ENCODE results near the gene ENOX1. TPM values are rescaled to one million over a fixed set of nuclear protein-coding genes. Genes with fewer than 3 reads are reported as not detected.

Gene ENOX1
- total RNA-seq, 1 experiment from 2014 or later: 0.26 TPM

DNA sequence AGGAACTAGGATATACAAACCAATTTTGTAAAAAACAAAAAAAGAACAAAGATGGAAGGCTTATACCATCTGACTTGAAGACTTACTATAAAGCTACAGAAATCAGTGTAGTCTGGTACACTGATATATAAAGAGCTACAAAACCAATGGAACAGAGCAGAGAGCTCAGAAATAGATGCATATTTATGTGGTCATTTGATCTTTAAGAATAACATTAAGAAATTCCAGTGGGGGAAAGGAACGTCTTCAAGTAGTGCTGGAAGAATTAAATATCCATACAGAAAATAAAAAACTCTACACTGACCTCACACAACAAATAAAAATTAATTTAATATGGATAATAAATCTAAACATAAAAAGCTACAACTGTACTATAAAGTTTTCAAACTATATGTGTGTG is 317.0 kb downstream of the ENOX1 start:
- Mint-ChIP-seq H3K36me3 (no peaks in the 10 kb centered on the region), H3K27ac (no peak overlapping the region), H3K4me3 (no peak overlapping the region), H3K27me3 (ENCODE audit: low read depth) (no peaks in the 10 kb centered on the region), H3K4me1 (0 out of 2 replicates have a peak, but pooled peaks cover 1% of the 10 kb centered on the region), H3K9me3 (no peaks in the 10 kb centered on the region)
- POLR2A ChIA-PET: no interaction called here
- CTCF ChIA-PET: no interaction called here
- no peak for ATAC-seq
- no peak for TF ChIP-seq FOXK1 (CRISPR knock-in tag; IDR thresholded peaks at IDR 0.05)
- no peak for TF ChIP-seq ZNF317 (CRISPR knock-in tag; IDR thresholded peaks at IDR 0.05; ENCODE audit: borderline replicate concordance, low read depth)
- TF ChIP-seq CREB1 (CRISPR knock-in tag; IDR thresholded peaks at IDR 0.05): no peak
- no peak for DNase-seq (ENCODE audit: low spot score)

DNA sequence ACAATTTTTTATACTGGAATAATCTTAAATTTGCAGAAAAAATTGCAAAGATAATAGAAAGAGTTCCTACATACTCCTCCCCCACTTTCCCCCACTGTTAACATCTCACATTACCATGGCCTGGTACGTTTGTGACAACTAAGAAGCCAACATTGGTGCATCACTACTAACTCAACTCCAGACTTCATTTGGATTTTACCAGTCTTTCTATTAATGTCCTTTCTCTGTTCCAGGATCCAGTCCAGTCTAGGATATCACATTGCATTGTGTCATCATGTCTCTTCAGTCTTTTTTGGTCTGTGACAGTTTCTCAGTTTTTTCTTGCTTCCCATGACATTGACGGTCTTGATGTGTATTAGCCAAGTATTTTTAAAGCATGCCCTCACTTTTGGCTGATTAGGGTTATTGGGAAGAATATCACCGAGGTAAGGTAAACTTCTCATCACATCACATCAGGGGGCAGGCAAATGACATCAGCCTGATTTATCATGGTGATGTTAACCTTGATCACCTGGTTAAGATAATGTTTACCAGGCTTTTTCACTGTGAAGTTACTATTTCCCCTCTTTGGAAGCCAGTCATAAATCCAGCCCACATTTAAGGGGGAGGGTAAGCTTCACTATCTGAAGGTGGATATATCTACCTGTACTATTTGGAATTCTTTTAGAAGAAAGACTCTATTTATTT is 322.1 kb downstream of the ENOX1 start:
- TF ChIP-seq ZNF232 (CRISPR knock-in tag; IDR thresholded peaks at IDR 0.05) (no peak), NFE2L1 (CRISPR knock-in tag; IDR thresholded peaks at IDR 0.05) (no peak), ZNF423 (CRISPR knock-in tag; IDR thresholded peaks at IDR 0.05) (no peak), ELF4 (CRISPR knock-in tag; IDR thresholded peaks at IDR 0.05; ENCODE audit: low read depth) (no peak)
- TF ChIP-seq, protein P1, sequence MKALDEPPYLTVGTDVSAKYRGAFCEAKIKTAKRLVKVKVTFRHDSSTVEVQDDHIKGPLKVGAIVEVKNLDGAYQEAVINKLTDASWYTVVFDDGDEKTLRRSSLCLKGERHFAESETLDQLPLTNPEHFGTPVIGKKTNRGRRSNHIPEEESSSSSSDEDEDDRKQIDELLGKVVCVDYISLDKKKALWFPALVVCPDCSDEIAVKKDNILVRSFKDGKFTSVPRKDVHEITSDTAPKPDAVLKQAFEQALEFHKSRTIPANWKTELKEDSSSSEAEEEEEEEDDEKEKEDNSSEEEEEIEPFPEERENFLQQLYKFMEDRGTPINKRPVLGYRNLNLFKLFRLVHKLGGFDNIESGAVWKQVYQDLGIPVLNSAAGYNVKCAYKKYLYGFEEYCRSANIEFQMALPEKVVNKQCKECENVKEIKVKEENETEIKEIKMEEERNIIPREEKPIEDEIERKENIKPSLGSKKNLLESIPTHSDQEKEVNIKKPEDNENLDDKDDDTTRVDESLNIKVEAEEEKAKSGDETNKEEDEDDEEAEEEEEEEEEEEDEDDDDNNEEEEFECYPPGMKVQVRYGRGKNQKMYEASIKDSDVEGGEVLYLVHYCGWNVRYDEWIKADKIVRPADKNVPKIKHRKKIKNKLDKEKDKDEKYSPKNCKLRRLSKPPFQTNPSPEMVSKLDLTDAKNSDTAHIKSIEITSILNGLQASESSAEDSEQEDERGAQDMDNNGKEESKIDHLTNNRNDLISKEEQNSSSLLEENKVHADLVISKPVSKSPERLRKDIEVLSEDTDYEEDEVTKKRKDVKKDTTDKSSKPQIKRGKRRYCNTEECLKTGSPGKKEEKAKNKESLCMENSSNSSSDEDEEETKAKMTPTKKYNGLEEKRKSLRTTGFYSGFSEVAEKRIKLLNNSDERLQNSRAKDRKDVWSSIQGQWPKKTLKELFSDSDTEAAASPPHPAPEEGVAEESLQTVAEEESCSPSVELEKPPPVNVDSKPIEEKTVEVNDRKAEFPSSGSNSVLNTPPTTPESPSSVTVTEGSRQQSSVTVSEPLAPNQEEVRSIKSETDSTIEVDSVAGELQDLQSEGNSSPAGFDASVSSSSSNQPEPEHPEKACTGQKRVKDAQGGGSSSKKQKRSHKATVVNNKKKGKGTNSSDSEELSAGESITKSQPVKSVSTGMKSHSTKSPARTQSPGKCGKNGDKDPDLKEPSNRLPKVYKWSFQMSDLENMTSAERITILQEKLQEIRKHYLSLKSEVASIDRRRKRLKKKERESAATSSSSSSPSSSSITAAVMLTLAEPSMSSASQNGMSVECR (CRISPR knock-in tag; IDR thresholded peaks at IDR 0.05; ENCODE audit: borderline replicate concordance): no peak
- H3K36me3 Mint-ChIP-seq: no peaks in the 10 kb centered on the region
- H3K4me3 Mint-ChIP-seq: no peak overlapping the region
- ATAC-seq (no peak), DNase-seq (ENCODE audit: low spot score) (no peak)
- H3K27ac Mint-ChIP-seq: no peak overlapping the region
- no peaks in the 10 kb centered on the region for H3K27me3 Mint-ChIP-seq (ENCODE audit: low read depth)
- POLR2A ChIA-PET: no interaction called here
- CTCF ChIA-PET: no interaction called here
- 0 out of 2 replicates have a peak, but pooled peaks cover 3% of the 10 kb centered on the region for H3K4me1 Mint-ChIP-seq
- no peaks in the 10 kb centered on the region for H3K9me3 Mint-ChIP-seq

DNA sequence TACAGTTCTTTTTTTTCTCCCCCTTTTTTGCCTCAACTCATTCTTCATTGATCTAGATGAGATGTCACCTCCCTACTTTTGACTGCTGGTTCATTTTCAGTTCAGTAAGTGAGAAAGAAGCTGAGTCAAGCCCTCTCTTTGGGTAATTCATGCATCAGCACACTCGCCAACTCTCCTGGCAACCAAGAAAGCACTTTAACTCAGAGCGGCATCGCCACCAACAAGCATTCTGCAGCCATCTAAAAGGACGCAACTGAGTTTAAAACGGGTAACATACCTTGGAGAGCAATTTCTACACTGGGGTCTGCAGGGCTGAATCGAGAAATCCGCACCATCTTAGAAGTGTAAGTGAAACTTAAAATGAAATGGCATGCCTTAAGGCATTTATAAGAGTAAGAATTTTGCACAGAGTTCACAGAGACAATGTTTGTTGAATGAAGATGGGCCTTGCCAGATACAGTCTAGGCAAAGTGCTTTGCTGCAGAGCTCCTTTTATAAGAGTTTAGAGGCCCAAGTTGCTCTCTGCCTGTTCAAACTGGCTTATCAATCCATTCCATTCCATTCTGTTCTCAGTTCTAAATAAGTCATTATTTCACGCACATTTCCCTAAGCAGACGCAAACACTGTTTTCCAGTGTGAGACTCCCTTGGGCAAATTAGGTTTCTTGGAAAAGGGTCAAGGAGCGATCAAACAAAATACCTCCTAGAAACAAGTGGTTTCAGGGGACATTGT is 338.0 kb downstream of the ENOX1 start:
- ChIA-PET CTCF (no interaction called here), POLR2A (no interaction called here)
- Mint-ChIP-seq H3K9me3 (no peaks in the 10 kb centered on the region), H3K27me3 (ENCODE audit: low read depth) (no peaks in the 10 kb centered on the region), H3K4me3 (no peak overlapping the region), H3K27ac (no peak overlapping the region), H3K4me1 (peaks cover 6% of the 10 kb centered on the region), H3K36me3 (no peaks in the 10 kb centered on the region)
- TF ChIP-seq SP1 (CRISPR knock-in tag; conservative IDR thresholded peaks at IDR 0.05) (no peak), TEAD1 (CRISPR knock-in tag; IDR thresholded peaks at IDR 0.05) (no peak), ZNF671 (CRISPR knock-in tag; IDR thresholded peaks at IDR 0.05) (no peak), CREM (CRISPR knock-in tag; IDR thresholded peaks at IDR 0.05) (no peak), GRHL2 (CRISPR knock-in tag; IDR thresholded peaks at IDR 0.05; ENCODE audit: insufficient replicate concordance, severe bottlenecking) (no peak), NFE2L1 (CRISPR knock-in tag; IDR thresholded peaks at IDR 0.05) (no peak), ZNF263 (CRISPR knock-in tag; IDR thresholded peaks at IDR 0.05; ENCODE audit: low read depth) (no peak)
- TF ChIP-seq, protein P2, sequence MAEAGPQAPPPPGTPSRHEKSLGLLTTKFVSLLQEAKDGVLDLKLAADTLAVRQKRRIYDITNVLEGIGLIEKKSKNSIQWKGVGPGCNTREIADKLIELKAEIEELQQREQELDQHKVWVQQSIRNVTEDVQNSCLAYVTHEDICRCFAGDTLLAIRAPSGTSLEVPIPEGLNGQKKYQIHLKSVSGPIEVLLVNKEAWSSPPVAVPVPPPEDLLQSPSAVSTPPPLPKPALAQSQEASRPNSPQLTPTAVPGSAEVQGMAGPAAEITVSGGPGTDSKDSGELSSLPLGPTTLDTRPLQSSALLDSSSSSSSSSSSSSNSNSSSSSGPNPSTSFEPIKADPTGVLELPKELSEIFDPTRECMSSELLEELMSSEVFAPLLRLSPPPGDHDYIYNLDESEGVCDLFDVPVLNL (CRISPR knock-in tag; IDR thresholded peaks at IDR 0.05; ENCODE audit: borderline replicate concordance, low read depth): no peak
- TF ChIP-seq, protein P3, sequence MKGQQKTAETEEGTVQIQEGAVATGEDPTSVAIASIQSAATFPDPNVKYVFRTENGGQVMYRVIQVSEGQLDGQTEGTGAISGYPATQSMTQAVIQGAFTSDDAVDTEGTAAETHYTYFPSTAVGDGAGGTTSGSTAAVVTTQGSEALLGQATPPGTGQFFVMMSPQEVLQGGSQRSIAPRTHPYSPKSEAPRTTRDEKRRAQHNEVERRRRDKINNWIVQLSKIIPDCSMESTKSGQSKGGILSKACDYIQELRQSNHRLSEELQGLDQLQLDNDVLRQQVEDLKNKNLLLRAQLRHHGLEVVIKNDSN (CRISPR knock-in tag; IDR thresholded peaks at IDR 0.05): no peak
- TF ChIP-seq, protein P4, sequence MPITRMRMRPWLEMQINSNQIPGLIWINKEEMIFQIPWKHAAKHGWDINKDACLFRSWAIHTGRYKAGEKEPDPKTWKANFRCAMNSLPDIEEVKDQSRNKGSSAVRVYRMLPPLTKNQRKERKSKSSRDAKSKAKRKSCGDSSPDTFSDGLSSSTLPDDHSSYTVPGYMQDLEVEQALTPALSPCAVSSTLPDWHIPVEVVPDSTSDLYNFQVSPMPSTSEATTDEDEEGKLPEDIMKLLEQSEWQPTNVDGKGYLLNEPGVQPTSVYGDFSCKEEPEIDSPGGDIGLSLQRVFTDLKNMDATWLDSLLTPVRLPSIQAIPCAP (CRISPR knock-in tag; IDR thresholded peaks at IDR 0.05): no peak
- TF ChIP-seq, protein P5, sequence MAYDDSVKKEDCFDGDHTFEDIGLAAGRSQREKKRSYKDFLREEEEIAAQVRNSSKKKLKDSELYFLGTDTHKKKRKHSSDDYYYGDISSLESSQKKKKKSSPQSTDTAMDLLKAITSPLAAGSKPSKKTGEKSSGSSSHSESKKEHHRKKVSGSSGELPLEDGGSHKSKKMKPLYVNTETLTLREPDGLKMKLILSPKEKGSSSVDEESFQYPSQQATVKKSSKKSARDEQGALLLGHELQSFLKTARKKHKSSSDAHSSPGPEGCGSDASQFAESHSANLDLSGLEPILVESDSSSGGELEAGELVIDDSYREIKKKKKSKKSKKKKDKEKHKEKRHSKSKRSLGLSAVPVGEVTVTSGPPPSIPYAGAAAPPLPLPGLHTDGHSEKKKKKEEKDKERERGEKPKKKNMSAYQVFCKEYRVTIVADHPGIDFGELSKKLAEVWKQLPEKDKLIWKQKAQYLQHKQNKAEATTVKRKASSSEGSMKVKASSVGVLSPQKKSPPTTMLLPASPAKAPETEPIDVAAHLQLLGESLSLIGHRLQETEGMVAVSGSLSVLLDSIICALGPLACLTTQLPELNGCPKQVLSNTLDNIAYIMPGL (CRISPR knock-in tag; IDR thresholded peaks at IDR 0.05): no peak
- TF ChIP-seq, protein P6, sequence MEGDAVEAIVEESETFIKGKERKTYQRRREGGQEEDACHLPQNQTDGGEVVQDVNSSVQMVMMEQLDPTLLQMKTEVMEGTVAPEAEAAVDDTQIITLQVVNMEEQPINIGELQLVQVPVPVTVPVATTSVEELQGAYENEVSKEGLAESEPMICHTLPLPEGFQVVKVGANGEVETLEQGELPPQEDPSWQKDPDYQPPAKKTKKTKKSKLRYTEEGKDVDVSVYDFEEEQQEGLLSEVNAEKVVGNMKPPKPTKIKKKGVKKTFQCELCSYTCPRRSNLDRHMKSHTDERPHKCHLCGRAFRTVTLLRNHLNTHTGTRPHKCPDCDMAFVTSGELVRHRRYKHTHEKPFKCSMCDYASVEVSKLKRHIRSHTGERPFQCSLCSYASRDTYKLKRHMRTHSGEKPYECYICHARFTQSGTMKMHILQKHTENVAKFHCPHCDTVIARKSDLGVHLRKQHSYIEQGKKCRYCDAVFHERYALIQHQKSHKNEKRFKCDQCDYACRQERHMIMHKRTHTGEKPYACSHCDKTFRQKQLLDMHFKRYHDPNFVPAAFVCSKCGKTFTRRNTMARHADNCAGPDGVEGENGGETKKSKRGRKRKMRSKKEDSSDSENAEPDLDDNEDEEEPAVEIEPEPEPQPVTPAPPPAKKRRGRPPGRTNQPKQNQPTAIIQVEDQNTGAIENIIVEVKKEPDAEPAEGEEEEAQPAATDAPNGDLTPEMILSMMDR (IDR thresholded peaks at IDR 0.05): no peak
- ATAC-seq: no peak
- DNase-seq (ENCODE audit: low spot score): no peak
